HEK293 (cell line): ENCODE results near the gene GLRA3.

ENCODE experiments used
- BCL11A ChIP-seq: fragments of 450-650 bp; formaldehyde crosslinking; IDR thresholded peaks from 2 replicates; pipeline ENCODE4 v1.5.1; 2016; ENCODE audit warnings: low read depth, missing biosample characterization, missing genetic modification characterization
- CTCF ChIP-seq: fragments of 450-650 bp; formaldehyde crosslinking; IDR thresholded peaks from 2 replicates; pipeline ENCODE4 v1.5.1; 2016; ENCODE audit warnings: missing biosample characterization, missing genetic modification characterization
- PBX3 ChIP-seq: sonication (generic); formaldehyde crosslinking; IDR thresholded peaks from 2 replicates; pipeline ENCODE4 v1.8.1; 2022; ENCODE audit warnings: mild to moderate bottlenecking, moderate library complexity, missing genetic modification reagents
- REST ChIP-seq: fragments of 450-650 bp; formaldehyde crosslinking; IDR thresholded peaks from 2 replicates; pipeline ENCODE4 v1.5.1; 2016; ENCODE audit warnings: missing biosample characterization, missing genetic modification characterization
- YY1 ChIP-seq: fragments of 450-650 bp; formaldehyde crosslinking; IDR thresholded peaks from 2 replicates; pipeline ENCODE4 v1.5.1; 2018; ENCODE audit warnings: missing biosample characterization, missing genetic modification characterization
- ZBTB10 ChIP-seq: fragments of 450-650 bp; formaldehyde crosslinking; IDR thresholded peaks from 2 replicates; pipeline ENCODE4 v1.5.1; 2016; ENCODE audit warnings: missing biosample characterization, missing genetic modification characterization
- ZNF148 ChIP-seq: fragments of 450-650 bp; formaldehyde crosslinking; IDR thresholded peaks from 2 replicates; pipeline ENCODE4 v1.5.0; 2017; ENCODE audit warnings: missing biosample characterization, missing genetic modification characterization, borderline replicate concordance
- ZNF274 ChIP-seq, 2 experiments: fragments of 200-500 bp in 1 of 2; fragments of 450-650 bp in 1 of 2; sonication (Bioruptor generic) in 1 of 2; formaldehyde crosslinking in 1 of 2; IDR thresholded peaks; 2 replicates each; pipeline versions ENCODE4 v1.5.1 to v1.6.1; 2014 to 2016; ENCODE audit warnings: borderline replicate concordance in 1 of 2, inconsistent platforms in 1 of 2, low read length in 1 of 2, missing biosample characterization in 1 of 2, missing genetic modification characterization in 1 of 2
- ZNF416 ChIP-seq: fragments of 450-650 bp; formaldehyde crosslinking; IDR thresholded peaks from 2 replicates; pipeline ENCODE4 v1.5.1; 2016; ENCODE audit warnings: missing biosample characterization, missing genetic modification characterization
- ZNF600 ChIP-seq: fragments of 450-650 bp; formaldehyde crosslinking; IDR thresholded peaks from 2 replicates; pipeline ENCODE4 v1.5.1; 2016; ENCODE audit warnings: missing biosample characterization, missing genetic modification characterization
- ZNF639 ChIP-seq: fragments of 450-650 bp; formaldehyde crosslinking; IDR thresholded peaks from 2 replicates; pipeline ENCODE4 v1.5.1; 2016; ENCODE audit warnings: missing biosample characterization, missing genetic modification characterization

- TF ChIP-seq ZNF148 (tag by site-specific recombination) (no peak), CTCF (tag by site-specific recombination) (no peak), ZNF274 (IDR thresholded peaks at IDR 0.05; ENCODE audit: low read length) (no peak), ZNF274 (tag by site-specific recombination; IDR thresholded peaks at IDR 0.05; ENCODE audit: borderline replicate concordance) (no peak), YY1 (tag by site-specific recombination) (no peak), ZBTB10 (tag by site-specific recombination) (no peak), BCL11A (tag by site-specific recombination) (no peak), ZNF416 (tag by site-specific recombination) (no peak), REST (tag by site-specific recombination) (no peak), PBX3 (CRISPR knock-in tag) (no peak), ZNF639 (tag by site-specific recombination) (no peak), ZNF600 (tag by site-specific recombination) (no peak)
Measured at GRCh38 chr4:174600391-174600790, 228.7 kb downstream of the GLRA3 start.
